Neural cell (in vitro differentiated cells): ENCODE data around the gene AIFM1.

Experiments
- CTCF ChIP-seq: fragments of 450-650 bp; IDR thresholded peaks from 2 replicates; pipeline ENCODE4 v1.5.1; 2014; ENCODE audit warnings: antibody characterized with exemption, mild to moderate bottlenecking, moderate library complexity; ENCODE audit not compliant: poor library complexity, severe bottlenecking
- EP300 ChIP-seq: fragments of 450-650 bp; conservative IDR thresholded peaks from 2 replicates; pipeline ENCODE4 v1.6.1; 2014; ENCODE audit warnings: antibody characterized with exemption, mild to moderate bottlenecking, moderate library complexity; ENCODE audit not compliant: poor library complexity, severe bottlenecking
- EZH2 ChIP-seq: fragments of 200-600, 300-800 bp; shearing (Covaris generic), sonication (generic); IDR thresholded peaks from 2 replicates; pipeline ENCODE4 v1.6.1; 2014; ENCODE audit warnings: antibody characterized with exemption, low read length, borderline replicate concordance, mild to moderate bottlenecking; ENCODE audit not compliant: insufficient read depth, poor library complexity, severe bottlenecking
- POLR2AphosphoS5 ChIP-seq: IDR thresholded peaks from 2 replicates; pipeline ENCODE4 v1.6.1; 2012
- REST ChIP-seq: IDR thresholded peaks from 2 replicates; pipeline ENCODE4 v1.6.1; 2012; ENCODE audit warnings: borderline replicate concordance
- SMC3 ChIP-seq: fragments of 450-650 bp; conservative IDR thresholded peaks from 2 replicates; pipeline ENCODE4 v1.6.1; 2014; ENCODE audit warnings: antibody characterized with exemption, mild to moderate bottlenecking, moderate library complexity; ENCODE audit not compliant: poor library complexity
- TAF1 ChIP-seq: IDR thresholded peaks from 2 replicates; pipeline ENCODE4 v1.6.1; 2012; ENCODE audit warnings: low read depth

GRCh38 chrX:130166503-130166777 lies 799 bp upstream of the AIFM1 start:
- TF ChIP-seq SMC3 = no peak
- no peak for TF ChIP-seq REST
- TF ChIP-seq CTCF = no peak
- TF ChIP-seq EZH2 = no peak
- no peak for TF ChIP-seq EP300
- no peak for TF ChIP-seq TAF1
- TF ChIP-seq POLR2AphosphoS5 = no peak
